Stomach (tissue), 4 donors: Measurements from ENCODE around the gene TCEANC2.

Source experiments
- CTCF ChIP-seq, 7 experiments: fragments of 450-650 bp in 4 of 7; fragments of 200-600 bp in 3 of 7; sonication (generic) in 3 of 7; IDR thresholded peaks; one replicate each; pipeline ENCODE4 v1.5.1; 2016 to 2019; ENCODE audit warnings: antibody characterized with exemption in 7 of 7, control low read depth in 2 of 7, mild to moderate bottlenecking in 1 of 7
- POLR2A ChIP-seq, 4 donors: fragments of 450-650 bp; IDR thresholded peaks; one replicate each; pipeline ENCODE4 v1.6.1; 2016; ENCODE audit warnings: antibody characterized with exemption in 4 of 4, control low read depth in 2 of 4, mild to moderate bottlenecking in 1 of 4, moderate library complexity in 1 of 4

GRCh38 chr1:54111624-54112023 is 58.2 kb downstream of the TCEANC2 start:
- TF ChIP-seq CTCF (IDR thresholded peaks at IDR 0.05), result no peak
- TF ChIP-seq POLR2A (IDR thresholded peaks at IDR 0.05), result no peak
